DOHH2 (cell line): ENCODE data around the gene MAPK8IP1.

ENCODE experiments used
- EZH2phosphoT487 ChIP-seq: fragments of 200-600 bp; sonication (generic); IDR thresholded peaks from 2 replicates; pipeline ENCODE4 v1.6.1; 2017; ENCODE audit warnings: borderline replicate concordance, mild to moderate bottlenecking, antibody characterized with exemption, low read length, moderate library complexity, mixed read lengths
- TF ChIP-seq, protein P1 (sequence below): fragments of 200-600 bp; sonication (generic); IDR thresholded peaks from one replicate; pipeline ENCODE4 v1.5.1; 2014; ENCODE audit warnings: antibody characterized with exemption, mild to moderate bottlenecking, low read depth, low read length; ENCODE audit not compliant: poor library complexity, severe bottlenecking

DNA sequence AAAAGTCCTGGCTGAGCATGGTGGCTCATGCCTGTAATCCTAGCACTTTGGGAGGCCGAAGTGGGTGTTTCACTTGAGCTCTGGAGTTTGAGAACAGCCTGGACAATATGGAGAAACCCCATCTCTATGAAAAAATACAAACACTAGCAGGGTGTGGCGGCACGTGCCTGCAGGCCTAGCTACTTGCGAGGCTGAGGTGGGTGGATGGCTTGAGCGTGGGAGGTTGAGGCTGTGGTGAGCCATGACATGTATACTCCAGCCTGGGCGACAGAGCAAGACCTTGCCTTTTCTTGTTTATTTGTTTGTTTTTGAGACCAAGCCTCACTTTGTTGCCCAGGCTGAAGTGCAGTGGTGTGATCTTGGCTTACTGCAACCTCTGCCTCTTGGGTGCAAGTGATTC, 46.2 kb upstream of the MAPK8IP1 start:
- TF ChIP-seq, protein P1, sequence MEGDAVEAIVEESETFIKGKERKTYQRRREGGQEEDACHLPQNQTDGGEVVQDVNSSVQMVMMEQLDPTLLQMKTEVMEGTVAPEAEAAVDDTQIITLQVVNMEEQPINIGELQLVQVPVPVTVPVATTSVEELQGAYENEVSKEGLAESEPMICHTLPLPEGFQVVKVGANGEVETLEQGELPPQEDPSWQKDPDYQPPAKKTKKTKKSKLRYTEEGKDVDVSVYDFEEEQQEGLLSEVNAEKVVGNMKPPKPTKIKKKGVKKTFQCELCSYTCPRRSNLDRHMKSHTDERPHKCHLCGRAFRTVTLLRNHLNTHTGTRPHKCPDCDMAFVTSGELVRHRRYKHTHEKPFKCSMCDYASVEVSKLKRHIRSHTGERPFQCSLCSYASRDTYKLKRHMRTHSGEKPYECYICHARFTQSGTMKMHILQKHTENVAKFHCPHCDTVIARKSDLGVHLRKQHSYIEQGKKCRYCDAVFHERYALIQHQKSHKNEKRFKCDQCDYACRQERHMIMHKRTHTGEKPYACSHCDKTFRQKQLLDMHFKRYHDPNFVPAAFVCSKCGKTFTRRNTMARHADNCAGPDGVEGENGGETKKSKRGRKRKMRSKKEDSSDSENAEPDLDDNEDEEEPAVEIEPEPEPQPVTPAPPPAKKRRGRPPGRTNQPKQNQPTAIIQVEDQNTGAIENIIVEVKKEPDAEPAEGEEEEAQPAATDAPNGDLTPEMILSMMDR: no peak
- TF ChIP-seq EZH2phosphoT487: no peak
